ENCODE results near the gene REG3G.

Gene REG3G

DNA sequence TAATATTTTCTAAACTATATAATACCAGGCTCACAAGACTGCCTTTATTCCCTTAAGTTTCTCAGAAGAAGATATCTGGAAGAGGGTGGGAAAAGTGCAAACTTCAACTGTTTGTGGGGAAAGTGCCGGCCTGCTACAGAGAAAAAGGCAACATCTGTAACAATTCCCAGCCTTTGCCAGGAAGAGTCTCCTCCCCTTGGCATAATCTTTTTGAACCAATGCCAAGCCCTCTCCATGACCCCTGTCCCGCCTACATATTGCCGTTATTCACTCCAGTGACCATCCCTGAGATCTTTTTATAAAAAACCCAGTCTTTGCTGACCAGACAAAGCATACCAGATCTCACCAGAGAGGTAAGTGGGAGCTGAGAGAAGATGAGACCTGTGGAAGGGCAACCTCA lies at the start of gene REG3G:
Gene REG3G, plus strand, starts transcription at position 282 of the 400 bp plus-strand sequence. CDS start 392 bp downstream, outside the sequence.
- DNase-seq, result no peak

DNA sequence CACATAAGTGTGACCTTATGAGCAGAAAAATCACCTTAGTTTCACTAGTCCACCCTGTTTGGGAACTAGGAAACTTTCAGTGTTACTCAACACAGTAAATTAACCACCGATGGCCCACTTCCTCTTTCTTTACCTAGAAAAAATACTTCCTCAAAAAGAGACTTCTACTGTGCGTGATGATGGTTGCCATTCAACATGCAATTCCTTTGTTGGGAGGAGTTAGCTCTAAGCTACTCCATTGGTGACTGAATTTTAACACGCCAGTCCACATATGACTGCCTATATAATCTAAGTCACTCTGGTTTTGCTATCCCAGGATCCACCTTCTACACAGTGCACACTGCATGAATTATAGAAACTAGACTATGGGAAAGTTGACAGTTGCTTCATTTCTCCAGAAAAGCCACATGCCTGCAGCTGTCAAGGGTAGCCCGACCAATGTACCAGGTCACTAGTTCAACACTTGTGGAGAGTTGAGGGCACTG lies 47.8 kb upstream of the REG3G start:
- DNase-seq, result no peak

DNA sequence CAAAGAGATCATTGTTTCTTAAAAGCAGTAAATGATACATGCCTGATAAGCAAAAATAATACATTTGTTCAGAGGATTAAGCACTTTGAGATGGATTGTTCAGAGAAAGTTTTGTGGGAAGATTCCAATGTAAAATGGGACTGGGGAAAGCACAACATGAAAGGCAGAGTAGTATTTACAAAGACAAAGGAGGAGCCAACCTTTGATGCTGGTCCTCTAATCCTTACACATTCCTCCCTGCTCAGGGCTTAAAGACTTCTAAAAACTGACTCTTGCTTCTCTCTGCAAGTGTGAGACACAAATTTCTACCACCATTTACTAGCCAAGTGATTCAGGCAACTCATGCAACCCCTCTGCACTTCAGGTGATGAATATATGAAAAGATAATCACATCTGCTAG lies 47.2 kb upstream of the REG3G start:
- DNase-seq, result no peak

GRCh38 chr2:78979380-78980151 lies 45.9 kb upstream of the REG3G start:
- DNase-seq, result no peak

GRCh38 chr2:78980152-78980465 lies 45.4 kb upstream of the REG3G start:
- no peak for DNase-seq

- DNase-seq, result no peak
These were observed 44.6 kb upstream of the REG3G start for GRCh38 chr2:78980871-78981270.

DNA sequence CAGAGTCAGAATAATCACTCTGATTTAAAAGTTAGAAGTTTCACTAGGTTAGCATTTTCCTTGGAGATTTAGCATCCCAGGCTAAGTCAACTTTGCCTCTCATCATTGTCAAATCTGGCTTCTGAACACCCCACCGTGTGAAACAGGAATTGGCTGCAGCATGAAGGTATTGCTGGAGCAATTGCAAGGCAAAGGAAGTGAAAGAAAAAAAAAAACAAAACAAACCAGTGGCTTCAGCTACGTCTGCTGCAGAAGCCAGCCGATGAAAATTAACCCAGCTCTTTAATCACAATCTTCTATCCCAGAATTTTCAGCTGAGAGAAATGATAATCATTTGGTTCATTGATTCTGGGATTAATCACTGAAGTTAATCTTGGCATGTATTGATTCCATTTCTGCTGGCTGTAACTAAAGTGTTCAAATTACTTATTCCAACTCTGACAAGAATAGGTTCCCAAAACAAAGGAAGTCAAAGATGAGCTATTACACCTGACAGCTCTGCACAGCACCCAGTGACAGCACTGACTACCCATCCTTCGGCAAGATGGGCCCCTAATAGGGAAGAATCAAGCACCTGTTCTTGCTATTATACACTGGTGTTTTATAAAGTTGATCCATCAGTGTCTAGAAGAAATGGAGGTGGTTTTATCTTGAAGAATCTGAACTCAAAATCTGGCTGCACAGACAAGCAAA lies 42.7 kb upstream of the REG3G start:
- no peak for DNase-seq

- DNase-seq, result no peak
These were observed 41.1 kb upstream of the REG3G start for GRCh38 chr2:78984386-78984785.

DNA sequence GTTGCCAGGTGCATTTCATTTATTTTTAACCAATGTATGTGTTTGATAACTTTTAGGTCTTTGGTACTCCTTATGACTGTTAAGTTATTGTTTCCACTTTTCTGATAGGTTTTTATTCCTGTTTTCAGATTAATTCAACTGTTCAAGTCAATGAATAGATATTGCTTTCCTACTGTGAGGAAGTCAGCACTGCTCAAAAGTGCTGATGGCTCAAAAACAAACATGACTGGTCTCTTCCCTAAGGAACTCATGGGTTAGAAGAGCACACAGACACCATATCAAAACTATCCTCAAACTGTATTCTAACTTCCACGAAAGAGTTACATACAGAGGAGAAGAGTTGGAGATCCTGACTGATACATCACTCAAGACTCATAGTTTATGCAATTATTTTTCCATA lies 39.9 kb upstream of the REG3G start:
- DNase-seq, result no peak

DNA sequence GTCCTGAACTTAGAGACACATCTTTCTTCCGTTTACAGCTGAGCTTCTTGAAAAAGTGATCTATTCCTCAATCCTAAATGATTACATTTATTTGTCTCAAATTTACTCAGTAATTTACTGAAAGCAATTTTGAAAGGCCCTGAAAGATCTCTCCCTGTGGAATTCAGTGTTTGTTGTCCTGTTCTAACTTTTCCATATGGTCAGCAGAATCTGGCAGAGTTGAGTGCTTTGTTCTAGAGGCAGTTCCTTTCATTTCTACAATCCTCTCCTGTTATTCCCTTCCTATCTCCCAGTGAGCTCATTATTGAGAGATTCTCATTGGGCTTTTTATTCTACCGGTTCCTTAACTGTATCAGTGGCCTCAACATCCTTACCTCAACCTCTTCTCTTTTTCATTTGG lies 36.5 kb upstream of the REG3G start:
- DNase-seq, result no peak

- no peak for DNase-seq
These were observed 33.1 kb upstream of the REG3G start for GRCh38 chr2:78992451-78992806.

- DNase-seq, result no peak
These were observed 32.5 kb upstream of the REG3G start for GRCh38 chr2:78992807-78993517.

DNA sequence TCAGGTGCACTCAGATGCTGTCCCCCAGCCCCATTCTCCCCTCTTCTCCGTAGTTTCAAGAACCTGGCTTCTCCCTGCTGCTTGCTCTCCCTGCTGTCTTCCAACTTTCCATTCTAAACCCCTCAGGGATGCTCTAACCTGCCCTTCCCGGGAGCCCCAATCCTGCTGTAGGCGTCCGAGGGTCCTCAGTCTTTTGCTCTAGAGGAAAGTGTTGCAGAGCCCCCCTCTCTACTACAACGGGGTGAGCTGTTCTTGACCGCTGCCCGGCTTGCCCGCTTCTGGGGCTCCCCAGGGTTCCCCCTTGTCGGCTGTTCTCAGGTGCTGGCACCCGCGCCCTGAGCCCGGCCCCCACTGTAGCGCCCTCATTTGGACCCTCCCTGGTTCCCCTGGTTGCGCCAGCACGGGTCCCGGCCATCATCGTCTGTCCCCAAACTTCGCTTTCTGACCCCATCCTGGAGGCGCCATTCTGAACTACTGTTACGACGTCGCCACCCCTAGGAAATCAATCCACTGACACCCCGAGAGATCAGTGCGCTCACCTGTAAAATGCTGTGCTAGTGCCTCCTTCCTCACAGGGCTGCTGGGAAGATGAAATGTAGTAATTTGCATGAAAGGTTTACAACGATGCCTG lies 31.9 kb upstream of the REG3G start:
- no peak for DNase-seq

DNA sequence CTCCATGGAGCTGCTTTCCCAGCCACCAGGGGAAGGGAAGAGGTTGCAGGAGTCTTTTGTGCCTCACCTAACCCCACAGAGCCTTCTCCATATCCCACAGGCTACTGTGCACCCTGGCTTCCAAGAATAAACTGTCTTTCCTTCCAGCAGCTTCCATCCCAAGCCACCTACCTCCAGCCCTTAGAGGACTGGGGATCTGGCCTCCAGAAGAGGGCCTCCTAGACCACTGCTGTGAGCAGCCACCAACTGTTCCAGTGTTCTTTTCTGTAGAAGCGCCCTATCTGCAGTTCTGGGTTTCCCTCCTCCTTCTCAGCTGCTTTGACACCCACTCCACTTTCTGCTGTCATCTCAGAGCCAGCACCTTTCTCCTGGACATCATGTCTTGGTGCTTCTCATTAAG lies 30.7 kb upstream of the REG3G start:
- DNase-seq, result no peak

DNA sequence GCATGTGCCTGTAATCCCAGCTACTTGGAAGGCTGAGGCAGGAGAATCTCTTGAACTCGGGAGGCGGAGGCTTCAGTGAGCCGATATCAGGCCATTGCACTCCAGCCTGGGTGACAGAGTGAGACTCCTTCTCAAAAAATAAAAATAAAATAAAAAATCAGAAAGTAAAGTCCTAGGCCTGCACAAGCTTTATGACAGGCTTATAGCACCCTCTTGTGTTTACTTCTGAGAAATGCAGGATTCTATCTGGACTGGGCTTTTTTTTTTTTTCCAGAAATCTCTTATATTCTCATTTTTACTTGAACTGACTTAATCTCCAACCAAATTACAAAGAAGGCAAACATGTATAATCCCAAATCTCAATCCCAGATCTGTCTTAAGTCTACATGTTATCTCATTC lies 26.1 kb upstream of the REG3G start:
- DNase-seq, result no peak

- DNase-seq, result no peak
These were observed 25.4 kb upstream of the REG3G start for GRCh38 chr2:79000008-79000576.

DNA sequence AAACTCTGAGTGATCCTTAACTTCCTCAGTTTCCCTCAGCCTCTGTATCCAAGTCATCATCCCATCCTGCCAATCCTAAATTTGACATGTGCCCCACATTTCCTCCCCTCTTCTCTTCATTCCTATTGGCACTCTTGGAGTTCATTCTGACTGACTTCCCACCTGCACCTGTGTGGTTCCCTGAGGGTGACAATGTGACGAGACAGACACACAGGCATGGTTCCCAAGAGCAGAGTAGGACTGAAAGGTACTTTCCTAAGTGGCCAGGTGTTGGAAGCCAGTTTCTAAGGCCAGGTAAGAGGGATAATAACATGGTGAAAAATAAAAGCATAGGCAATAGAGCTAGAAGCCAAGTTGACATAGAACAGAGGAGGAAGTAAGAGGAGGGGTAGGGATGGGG lies 24.2 kb upstream of the REG3G start:
- no peak for DNase-seq

DNA sequence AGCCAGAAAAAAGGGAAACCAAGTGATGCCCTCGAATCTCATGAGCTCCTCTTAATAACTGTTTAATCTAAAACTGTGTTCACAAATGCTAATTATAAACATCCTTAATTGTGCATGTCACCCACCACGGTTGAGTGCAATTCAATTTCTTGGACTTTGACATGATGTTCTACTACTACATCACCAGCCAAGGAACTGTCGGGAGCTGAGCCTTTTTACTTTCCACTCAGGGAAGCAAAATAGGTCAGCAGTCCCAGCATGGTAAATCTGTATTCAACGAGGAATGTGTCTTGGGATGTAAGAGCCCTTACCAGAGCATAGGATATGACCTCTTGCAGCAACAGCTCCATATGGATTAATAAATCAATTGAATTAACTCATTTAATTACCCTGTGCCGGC lies 20.8 kb upstream of the REG3G start:
- DNase-seq, result no peak

- DNase-seq, result no peak
These were observed 20.3 kb upstream of the REG3G start for GRCh38 chr2:79005216-79005615.

GRCh38 chr2:79009388-79009787 lies 16.1 kb upstream of the REG3G start:
- DNase-seq, result no peak

DNA sequence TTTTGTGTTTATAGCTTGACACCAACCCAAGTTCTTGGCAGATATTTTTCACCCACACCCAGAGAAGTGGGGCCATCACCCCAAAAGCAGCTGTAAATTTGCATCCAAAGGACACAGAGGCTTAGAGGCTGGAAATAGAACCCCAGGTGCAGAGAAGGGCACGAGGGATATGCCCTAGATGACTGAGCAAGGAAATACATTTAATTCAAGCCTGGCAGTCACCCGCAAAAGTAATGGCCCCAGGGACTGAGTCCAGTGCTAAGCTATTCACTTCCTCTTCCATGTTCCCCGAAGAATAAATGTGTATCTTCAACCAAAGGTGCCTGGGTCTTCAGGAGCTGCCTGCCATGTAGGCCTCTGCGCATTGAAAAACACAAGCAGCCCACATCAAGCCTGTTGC lies 14.0 kb upstream of the REG3G start:
- no peak for DNase-seq

- no peak for DNase-seq
These were observed 11.9 kb upstream of the REG3G start for GRCh38 chr2:79013629-79014028.

DNA sequence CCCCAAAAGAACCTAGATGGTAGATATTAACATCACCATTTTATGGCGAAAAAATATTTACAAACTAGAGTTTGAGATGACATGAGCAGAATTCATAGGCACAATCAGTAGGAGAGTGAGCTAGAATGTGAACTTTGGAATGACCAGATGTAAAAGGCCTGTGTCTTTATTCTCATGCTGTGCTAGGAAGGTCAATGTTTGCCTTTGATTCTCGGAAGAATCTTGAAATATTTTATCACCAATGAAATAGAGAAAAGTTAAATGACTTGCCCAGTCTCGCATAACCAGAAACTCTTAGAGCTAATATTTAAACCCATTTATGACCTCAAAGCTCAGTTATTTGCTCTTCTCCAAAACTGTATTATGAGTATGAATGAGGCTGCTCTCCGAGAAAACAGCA lies 9.2 kb upstream of the REG3G start:
- no peak for DNase-seq

Data from activated CD4-positive, CD25-positive, alpha-beta regulatory T cell (primary cell).